Suprapubic skin (tissue), 4 donors: ENCODE data around the gene MIB2.

Experiments
- EP300 ChIP-seq: sonication (generic); formaldehyde crosslinking; IDR thresholded peaks from one replicate; pipeline ENCODE4 v1.6.1; 2017; ENCODE audit warnings: antibody characterized with exemption
- POLR2A ChIP-seq, 2 donors: fragments of 450-650 bp; IDR thresholded peaks; one replicate each; pipeline ENCODE4 v1.6.1; 2017; ENCODE audit warnings: antibody characterized with exemption in 2 of 2, mild to moderate bottlenecking in 2 of 2, moderate library complexity in 2 of 2
- POLR2AphosphoS5 ChIP-seq, 3 donors: sonication (generic); formaldehyde crosslinking; IDR thresholded peaks; one replicate each; pipeline ENCODE4 v1.6.1; 2017; ENCODE audit warnings: antibody characterized with exemption in 3 of 3
- TF ChIP-seq, protein P1 (sequence below), 2 donors: fragments of 200-600 bp in 1 of 2; fragments of 450-650 bp in 1 of 2; sonication (generic) in 1 of 2; IDR thresholded peaks; one replicate each; pipeline ENCODE4 v1.5.1; 2016 to 2019; ENCODE audit warnings: antibody characterized with exemption in 2 of 2, mild to moderate bottlenecking in 1 of 2, moderate library complexity in 1 of 2

DNA sequence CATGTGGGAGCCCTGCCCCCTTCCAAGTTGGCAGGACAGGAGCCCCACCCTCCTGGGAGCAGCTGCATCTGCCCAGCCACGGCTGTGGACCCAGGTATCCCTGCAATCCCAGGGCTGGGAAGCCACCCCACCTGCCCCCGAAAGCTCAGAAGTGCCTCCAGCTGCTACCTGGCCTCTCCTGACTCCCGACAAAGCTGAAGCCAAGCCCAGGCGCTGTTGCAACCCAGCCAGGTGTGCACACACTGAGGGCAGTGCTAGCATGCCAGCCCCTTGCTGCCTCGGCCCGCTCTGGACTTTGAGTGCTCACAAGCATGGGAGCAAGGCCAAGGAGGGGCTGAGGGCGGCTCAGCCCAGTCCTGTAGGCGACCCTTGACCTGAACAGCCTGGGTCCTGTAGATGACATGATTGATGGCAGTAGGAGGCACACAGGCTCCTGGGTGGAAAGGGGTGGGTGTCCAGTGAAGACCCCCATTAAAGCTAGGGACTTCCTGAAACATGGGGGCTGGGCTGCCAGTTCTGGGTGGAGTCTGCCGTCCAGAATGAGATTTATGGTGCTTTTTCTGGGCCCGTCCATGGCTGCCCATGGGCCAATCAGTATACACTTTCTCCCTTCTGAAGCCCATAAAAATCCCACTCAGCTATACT lies 37.8 kb upstream of the MIB2 start:
- TF ChIP-seq, protein P1, sequence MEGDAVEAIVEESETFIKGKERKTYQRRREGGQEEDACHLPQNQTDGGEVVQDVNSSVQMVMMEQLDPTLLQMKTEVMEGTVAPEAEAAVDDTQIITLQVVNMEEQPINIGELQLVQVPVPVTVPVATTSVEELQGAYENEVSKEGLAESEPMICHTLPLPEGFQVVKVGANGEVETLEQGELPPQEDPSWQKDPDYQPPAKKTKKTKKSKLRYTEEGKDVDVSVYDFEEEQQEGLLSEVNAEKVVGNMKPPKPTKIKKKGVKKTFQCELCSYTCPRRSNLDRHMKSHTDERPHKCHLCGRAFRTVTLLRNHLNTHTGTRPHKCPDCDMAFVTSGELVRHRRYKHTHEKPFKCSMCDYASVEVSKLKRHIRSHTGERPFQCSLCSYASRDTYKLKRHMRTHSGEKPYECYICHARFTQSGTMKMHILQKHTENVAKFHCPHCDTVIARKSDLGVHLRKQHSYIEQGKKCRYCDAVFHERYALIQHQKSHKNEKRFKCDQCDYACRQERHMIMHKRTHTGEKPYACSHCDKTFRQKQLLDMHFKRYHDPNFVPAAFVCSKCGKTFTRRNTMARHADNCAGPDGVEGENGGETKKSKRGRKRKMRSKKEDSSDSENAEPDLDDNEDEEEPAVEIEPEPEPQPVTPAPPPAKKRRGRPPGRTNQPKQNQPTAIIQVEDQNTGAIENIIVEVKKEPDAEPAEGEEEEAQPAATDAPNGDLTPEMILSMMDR (IDR thresholded peaks at IDR 0.05): no peak
- TF ChIP-seq POLR2A (IDR thresholded peaks at IDR 0.05) (no peak), POLR2AphosphoS5 (IDR thresholded peaks at IDR 0.05) (no peak), EP300 (no peak)
